Mesodermal cell (in vitro differentiated cells): ENCODE measurements around the gene DAB1.

Experiments used
- H3K27ac ChIP-seq: 2 replicates; pipeline ENCODE4 v1.7.0; 2013; ENCODE audit warnings: mild to moderate bottlenecking, low read depth, low read length, moderate library complexity; ENCODE audit not compliant: severe bottlenecking
- H3K36me3 ChIP-seq: 2 replicates; pipeline ENCODE4 v1.7.1; 2013; ENCODE audit warnings: mild to moderate bottlenecking, low read length, moderate library complexity; ENCODE audit not compliant: control insufficient read depth, insufficient read depth
- H3K4me1 ChIP-seq: one replicate; pipeline ENCODE4 v1.7.1; 2013; ENCODE audit warnings: mild to moderate bottlenecking, low read length; ENCODE audit not compliant: insufficient read depth, control insufficient read depth, poor library complexity, severe bottlenecking
- H3K4me3 ChIP-seq: 2 replicates; pipeline ENCODE4 v1.7.0; 2013; ENCODE audit warnings: low read length, control low read depth, mild to moderate bottlenecking; ENCODE audit not compliant: insufficient read depth, poor library complexity, severe bottlenecking; ENCODE audit errors: extremely low read depth
- H3K9me3 ChIP-seq: 2 replicates; pipeline ENCODE4 v1.7.1; 2013; ENCODE audit warnings: mild to moderate bottlenecking, low read length, moderate library complexity; ENCODE audit not compliant: control insufficient read depth
- WGBS, 2 experiments: methylation state at CpG; one replicate each; pipeline ENCODE4 v1.1.5; 2013; ENCODE audit warnings: missing lambda C conversion rate in 2 of 2; ENCODE audit not compliant: insufficient coverage in 2 of 2; 5-methylcytosine and 5-hydroxymethylcytosine counted together

The DAB1 gene

GRCh38 chr1:57340334-57341070, 83.4 kb downstream of the DAB1 start:
- Histone ChIP-seq H3K9me3 (no peaks in the 10 kb centered on the region), H3K36me3 (no peaks in the 10 kb centered on the region), H3K27ac (no peak overlapping the region), H3K4me3 (no peak overlapping the region), H3K4me1 (no peaks in the 10 kb centered on the region)
- 94 to 99% methylated on average over 4 to 6 of the region's 6 CpGs for WGBS, 2 experiments

GRCh38 chr1:57337623-57338022, 86.2 kb downstream of the DAB1 start:
- WGBS, 2 experiments, result 58 to 75% methylated on average over 1 to 3 of the region's 3 CpGs
- Histone ChIP-seq H3K27ac (no peak overlapping the region), H3K4me3 (no peak overlapping the region), H3K36me3 (no peaks in the 10 kb centered on the region), H3K9me3 (no peaks in the 10 kb centered on the region), H3K4me1 (no peaks in the 10 kb centered on the region)

GRCh38 chr1:57336793-57337192, 87.1 kb downstream of the DAB1 start:
- Histone ChIP-seq H3K4me3 (no peak overlapping the region), H3K9me3 (no peaks in the 10 kb centered on the region), H3K27ac (no peak overlapping the region), H3K4me1 (no peaks in the 10 kb centered on the region), H3K36me3 (no peaks in the 10 kb centered on the region)
- 35% methylated on average over 2 of the region's 2 CpGs; no CpG with 5 or more reads in 1 of the 2 experiments for WGBS, 2 experiments

GRCh38 chr1:57331620-57332019, 92.2 kb downstream of the DAB1 start:
- Histone ChIP-seq H3K4me3 (no peak overlapping the region), H3K27ac (no peak overlapping the region), H3K4me1 (no peaks in the 10 kb centered on the region), H3K9me3 (no peaks in the 10 kb centered on the region), H3K36me3 (no peaks in the 10 kb centered on the region)
- WGBS, 2 experiments, result 87% methylated on average over 2 of the region's 3 CpGs; no CpG with 5 or more reads in 1 of the 2 experiments

DNA sequence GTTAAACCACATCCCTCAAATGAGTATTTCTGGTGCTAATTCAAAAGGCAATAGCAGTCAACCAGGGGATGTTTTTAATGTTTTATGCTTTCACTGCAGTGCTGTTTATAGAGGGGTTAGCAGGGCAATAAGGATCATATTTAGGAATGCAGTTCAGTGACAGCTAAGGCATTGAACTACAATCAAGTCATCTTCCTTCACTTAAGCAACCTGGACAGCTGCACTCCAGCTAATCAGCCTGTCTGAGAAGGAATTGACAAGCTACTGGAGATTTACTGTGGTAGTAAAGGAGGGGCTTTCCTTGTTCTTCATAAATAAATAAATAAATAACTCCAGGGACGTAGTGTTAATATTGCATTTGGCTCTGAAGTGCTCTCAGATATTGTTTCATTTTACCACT, 93.9 kb downstream of the DAB1 start:
- no peaks in the 10 kb centered on the region for H3K36me3 ChIP-seq
- no peaks in the 10 kb centered on the region for H3K4me1 ChIP-seq
- H3K27ac ChIP-seq, result no peak overlapping the region
- whole genome bisulfite sequencing, 2 experiments, result 80% methylated on average over 1 of the region's 1 CpG; no CpG with 5 or more reads in 1 of the 2 experiments
- no peak overlapping the region for H3K4me3 ChIP-seq
- no peaks in the 10 kb centered on the region for H3K9me3 ChIP-seq

DNA sequence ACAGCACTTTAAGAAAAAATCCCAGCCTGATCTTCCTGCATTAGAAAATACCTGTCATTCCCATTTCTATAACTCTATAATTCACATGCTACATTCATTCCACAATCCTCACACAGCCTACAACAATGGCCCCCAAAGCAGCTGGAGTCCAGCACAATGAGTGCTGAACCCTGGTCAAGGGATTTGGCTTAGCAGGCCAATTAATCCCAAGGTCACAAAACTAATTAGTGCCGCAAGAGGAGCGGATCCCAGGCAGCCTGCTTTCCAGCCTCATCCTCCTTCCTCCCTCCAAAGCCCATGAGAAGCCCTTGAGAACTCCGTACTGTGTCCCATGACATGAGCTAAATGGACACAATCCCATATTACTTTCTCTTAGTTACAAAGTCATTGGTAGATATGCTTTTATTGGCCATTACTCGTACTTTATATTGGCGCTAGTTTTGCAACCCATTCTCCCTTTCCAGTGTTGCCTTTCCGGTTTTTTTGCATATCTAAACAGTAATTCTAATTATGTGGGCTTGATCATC, 94.8 kb downstream of the DAB1 start:
- no peak overlapping the region for H3K4me3 ChIP-seq
- no peaks in the 10 kb centered on the region for H3K36me3 ChIP-seq
- H3K27ac ChIP-seq, result no peak overlapping the region
- H3K9me3 ChIP-seq, result no peaks in the 10 kb centered on the region
- WGBS, 2 experiments, result 90 to 100% methylated on average over 3 to 5 of the region's 6 CpGs
- no peaks in the 10 kb centered on the region for H3K4me1 ChIP-seq

DNA sequence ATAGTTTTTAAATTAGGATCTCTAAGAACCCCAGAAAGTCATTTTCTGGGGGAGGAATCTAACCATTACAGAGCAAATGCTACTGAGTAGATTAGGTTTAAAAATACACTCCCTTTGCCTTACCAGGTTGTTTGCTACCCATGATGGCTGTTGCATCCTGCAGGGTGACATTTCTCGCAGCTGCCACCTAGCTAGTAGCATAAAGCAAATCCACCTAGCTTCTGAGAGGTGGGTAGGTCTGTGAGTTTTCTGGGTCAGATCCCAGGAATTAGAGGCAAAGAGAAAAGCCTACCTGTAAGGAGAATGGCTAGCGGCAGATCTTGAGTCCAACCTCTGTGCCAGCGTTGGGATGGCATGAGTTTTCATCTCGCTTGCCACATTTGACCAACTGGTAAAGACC, 95.9 kb downstream of the DAB1 start:
- Histone ChIP-seq H3K9me3 (no peaks in the 10 kb centered on the region), H3K4me1 (no peaks in the 10 kb centered on the region), H3K4me3 (no peak overlapping the region), H3K36me3 (no peaks in the 10 kb centered on the region), H3K27ac (no peak overlapping the region)
- 76 to 96% methylated on average over 2 to 3 of the region's 4 CpGs for WGBS, 2 experiments

DNA sequence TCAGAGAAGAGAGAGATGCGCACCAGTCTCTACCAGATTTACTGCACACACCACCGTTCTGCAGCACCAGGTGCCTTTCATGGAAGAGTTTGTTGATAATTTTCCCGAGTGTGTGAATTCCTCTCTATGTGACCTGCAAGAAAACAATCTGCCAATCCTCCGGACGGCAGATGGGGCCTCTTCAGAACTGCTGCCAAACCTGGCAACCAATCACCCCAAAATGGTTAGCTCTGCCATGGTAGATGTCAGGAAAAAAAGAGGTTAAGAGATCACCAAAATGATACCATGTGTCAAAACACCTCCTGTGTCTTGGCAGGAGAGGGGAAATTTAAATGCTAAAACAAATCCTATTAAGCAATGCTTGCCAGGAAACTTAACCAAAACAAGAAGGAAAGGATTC, 96.5 kb downstream of the DAB1 start:
- no peaks in the 10 kb centered on the region for H3K4me1 ChIP-seq

GRCh38 chr1:57325536-57325935, 98.3 kb downstream of the DAB1 start:
- no peaks in the 10 kb centered on the region for H3K4me1 ChIP-seq
- H3K9me3 ChIP-seq, result no peaks in the 10 kb centered on the region
- no peaks in the 10 kb centered on the region for H3K36me3 ChIP-seq
- WGBS, 2 experiments, result 63 to 93% methylated on average over 1 of the region's 1 CpG
- H3K27ac ChIP-seq, result no peak overlapping the region
- no peak overlapping the region for H3K4me3 ChIP-seq

More for the DNA sequence above, 96.5 kb downstream of the DAB1 start:
- WGBS, 2 experiments, result 77 to 93% methylated on average over 2 to 3 of the region's 5 CpGs
- H3K27ac ChIP-seq, result no peak overlapping the region
- no peaks in the 10 kb centered on the region for H3K36me3 ChIP-seq
- no peak overlapping the region for H3K4me3 ChIP-seq
- no peaks in the 10 kb centered on the region for H3K9me3 ChIP-seq

DNA sequence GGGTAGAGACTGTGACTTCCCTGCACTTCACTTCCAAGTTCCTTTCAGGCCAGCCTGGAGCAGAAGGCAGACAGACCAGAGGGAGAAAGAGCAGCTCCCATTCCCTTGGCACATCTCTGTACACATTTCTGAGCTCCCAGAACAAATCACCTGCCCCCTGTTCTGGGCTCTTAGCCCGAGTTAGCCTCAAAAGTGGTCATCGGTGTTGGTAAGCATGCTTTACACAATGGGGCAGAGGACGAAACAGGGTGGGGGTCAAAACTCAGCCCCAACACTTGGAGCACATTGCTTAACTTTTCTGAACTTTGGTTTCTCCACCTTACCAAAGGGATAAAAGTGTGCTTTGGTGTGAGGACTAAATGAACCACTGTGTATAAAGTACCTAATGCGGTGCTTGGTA, 98.7 kb downstream of the DAB1 start:
- Histone ChIP-seq H3K9me3 (no peaks in the 10 kb centered on the region), H3K36me3 (no peaks in the 10 kb centered on the region), H3K4me1 (no peaks in the 10 kb centered on the region), H3K4me3 (no peak overlapping the region), H3K27ac (no peak overlapping the region)
- 85 to 92% methylated on average over 3 of the region's 4 CpGs for WGBS, 2 experiments

DNA sequence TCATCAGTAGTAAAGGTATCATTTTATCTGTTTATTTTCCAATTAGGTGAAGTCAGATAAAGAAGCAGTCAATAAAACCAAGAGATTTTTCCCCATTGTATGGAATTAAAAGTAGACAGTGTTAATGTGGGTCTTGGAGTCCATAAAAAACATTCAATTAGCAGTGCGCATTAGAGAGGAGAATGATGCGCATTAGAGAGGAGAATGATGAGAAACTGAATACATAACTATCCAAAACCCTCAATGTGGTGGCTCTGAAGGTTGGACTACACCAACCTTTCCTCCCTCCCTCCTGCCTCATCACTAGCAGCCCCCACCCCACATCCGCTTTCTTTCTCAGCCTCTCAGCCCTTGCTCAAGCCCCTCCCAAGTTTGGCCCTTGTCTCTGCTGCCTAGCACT, 99.5 kb downstream of the DAB1 start:
- H3K4me1 ChIP-seq, result no peaks in the 10 kb centered on the region
- no peaks in the 10 kb centered on the region for H3K36me3 ChIP-seq
- 92 to 100% methylated on average over 1 of the region's 3 CpGs for WGBS, 2 experiments
- H3K9me3 ChIP-seq, result no peaks in the 10 kb centered on the region
- H3K4me3 ChIP-seq, result no peak overlapping the region
- H3K27ac ChIP-seq, result no peak overlapping the region
